Activated CD8-positive, alpha-beta T cell treated with anti-CD3 and anti-CD28 coated beads for 36 hours (primary cell): ENCODE measurements around the gene SSRP1. TPM values are rescaled to one million over a fixed set of nuclear protein-coding genes. Genes with fewer than 3 reads are reported as not detected.

Experiments
- ATAC-seq: fragments of 200-7000 bp; cut with Tn5 transposase; one replicate; pipeline ENCODE4 v1.10.0; 2021; ENCODE audit warnings: mild to moderate bottlenecking, moderate library complexity
- CTCF ChIA-PET: fragments of 350-600 bp; sonication (Branson Sonifier 250); formaldehyde crosslinking; loops from one replicate; lab custom pipeline; 2021; ENCODE audit warnings: antibody characterized with exemption; lab: Charles Lee
- POLR2A ChIA-PET: fragments of 350-600 bp; sonication (Branson Sonifier 250); formaldehyde crosslinking; loops from one replicate; lab custom pipeline; 2021; ENCODE audit warnings: antibody characterized with exemption; lab: Charles Lee
- DNase-seq: peaks from one replicate; pipeline ENCODE4 v3.0.0-alpha.2; 2020
- H3K27ac Mint-ChIP-seq: one replicate; pipeline ENCODE4 v1.8.0; 2021; ENCODE audit warnings: mild to moderate bottlenecking, mixed read lengths
- H3K27me3 Mint-ChIP-seq: one replicate; pipeline ENCODE4 v1.8.0; 2021; ENCODE audit warnings: mixed read lengths
- H3K36me3 Mint-ChIP-seq: one replicate; pipeline ENCODE4 v1.8.0; 2021; ENCODE audit warnings: low read depth, mixed read lengths
- H3K4me1 Mint-ChIP-seq: one replicate; pipeline ENCODE4 v1.8.0; 2021; ENCODE audit warnings: low read depth, mixed read lengths
- H3K4me3 Mint-ChIP-seq: one replicate; pipeline ENCODE4 v1.8.0; 2021; ENCODE audit warnings: mild to moderate bottlenecking, moderate library complexity, mixed read lengths
- H3K9me3 Mint-ChIP-seq: one replicate; pipeline ENCODE4 v1.8.0; 2021; ENCODE audit warnings: mixed read lengths
- intact Hi-C: fragments of 100-400 bp; cut with micrococcal nuclease; formaldehyde crosslinking; loops from one replicate; pipeline ENCODE4 v1.10.0; 2022
- total RNA-seq, 2 experiments: library from RNA; stranded (reverse); gene quantifications; one replicate each; pipeline ENCODE4 v1.2.3, GENCODE V29; 2021
- TF ChIP-seq, protein P1 (sequence below): fragments of 200-600 bp; IDR thresholded peaks from one replicate; pipeline ENCODE4 v1.8.0; 2022; ENCODE audit warnings: antibody characterized with exemption, mild to moderate bottlenecking

SSRP1 gene
- total RNA-seq, 2 experiments from 2014 or later = 284 to 290 TPM

DNA sequence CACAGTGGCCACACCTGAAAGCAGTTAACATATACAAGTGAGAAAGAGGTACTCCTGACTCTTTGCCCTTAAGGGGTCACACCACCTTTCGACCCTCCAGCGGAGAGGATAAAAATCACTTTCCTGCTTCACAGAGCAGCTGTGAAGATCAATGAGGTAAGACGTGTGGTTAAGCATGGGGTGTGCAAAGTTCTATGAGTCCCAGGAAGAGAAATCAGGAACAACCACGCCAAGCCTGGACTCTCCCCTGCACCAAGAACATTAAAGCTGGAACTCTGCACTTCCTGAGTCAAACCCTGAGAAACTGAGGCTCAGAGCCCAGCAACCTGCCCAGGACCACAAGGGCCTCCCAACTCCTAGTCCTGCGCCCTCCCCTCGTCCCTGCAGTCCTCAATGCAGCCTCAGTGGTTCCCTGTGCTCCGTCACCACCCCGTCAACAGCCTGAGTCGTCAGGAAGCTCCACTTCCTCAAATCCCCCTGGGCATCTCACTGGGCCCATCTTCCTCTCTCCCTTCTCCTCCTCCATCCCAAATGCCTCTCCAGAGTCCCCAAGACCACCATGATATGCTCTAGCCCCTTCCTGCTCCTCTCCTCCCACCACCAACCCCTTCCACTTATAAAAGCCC, 28.6 kb downstream of the SSRP1 start:
- Mint-ChIP-seq H3K27me3 (no peaks in the 10 kb centered on the region), H3K4me3 (no peak overlapping the region), H3K4me1 (peaks cover 12% of the 10 kb centered on the region), H3K36me3 (peaks cover 11% of the 10 kb centered on the region), H3K9me3 (no peaks in the 10 kb centered on the region), H3K27ac (no peak overlapping the region)
- ChIA-PET CTCF (interaction anchor here (1.2 kb wide), 1 partner anchor 58 kb away, joined by 3 read pairs; no protein-coding TSS in a partner anchor), POLR2A (no interaction called here)
- ATAC-seq (no peak), DNase-seq (no peak)
- intact Hi-C loops = no loop called here
- TF ChIP-seq, protein P1, sequence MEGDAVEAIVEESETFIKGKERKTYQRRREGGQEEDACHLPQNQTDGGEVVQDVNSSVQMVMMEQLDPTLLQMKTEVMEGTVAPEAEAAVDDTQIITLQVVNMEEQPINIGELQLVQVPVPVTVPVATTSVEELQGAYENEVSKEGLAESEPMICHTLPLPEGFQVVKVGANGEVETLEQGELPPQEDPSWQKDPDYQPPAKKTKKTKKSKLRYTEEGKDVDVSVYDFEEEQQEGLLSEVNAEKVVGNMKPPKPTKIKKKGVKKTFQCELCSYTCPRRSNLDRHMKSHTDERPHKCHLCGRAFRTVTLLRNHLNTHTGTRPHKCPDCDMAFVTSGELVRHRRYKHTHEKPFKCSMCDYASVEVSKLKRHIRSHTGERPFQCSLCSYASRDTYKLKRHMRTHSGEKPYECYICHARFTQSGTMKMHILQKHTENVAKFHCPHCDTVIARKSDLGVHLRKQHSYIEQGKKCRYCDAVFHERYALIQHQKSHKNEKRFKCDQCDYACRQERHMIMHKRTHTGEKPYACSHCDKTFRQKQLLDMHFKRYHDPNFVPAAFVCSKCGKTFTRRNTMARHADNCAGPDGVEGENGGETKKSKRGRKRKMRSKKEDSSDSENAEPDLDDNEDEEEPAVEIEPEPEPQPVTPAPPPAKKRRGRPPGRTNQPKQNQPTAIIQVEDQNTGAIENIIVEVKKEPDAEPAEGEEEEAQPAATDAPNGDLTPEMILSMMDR = no peak

DNA sequence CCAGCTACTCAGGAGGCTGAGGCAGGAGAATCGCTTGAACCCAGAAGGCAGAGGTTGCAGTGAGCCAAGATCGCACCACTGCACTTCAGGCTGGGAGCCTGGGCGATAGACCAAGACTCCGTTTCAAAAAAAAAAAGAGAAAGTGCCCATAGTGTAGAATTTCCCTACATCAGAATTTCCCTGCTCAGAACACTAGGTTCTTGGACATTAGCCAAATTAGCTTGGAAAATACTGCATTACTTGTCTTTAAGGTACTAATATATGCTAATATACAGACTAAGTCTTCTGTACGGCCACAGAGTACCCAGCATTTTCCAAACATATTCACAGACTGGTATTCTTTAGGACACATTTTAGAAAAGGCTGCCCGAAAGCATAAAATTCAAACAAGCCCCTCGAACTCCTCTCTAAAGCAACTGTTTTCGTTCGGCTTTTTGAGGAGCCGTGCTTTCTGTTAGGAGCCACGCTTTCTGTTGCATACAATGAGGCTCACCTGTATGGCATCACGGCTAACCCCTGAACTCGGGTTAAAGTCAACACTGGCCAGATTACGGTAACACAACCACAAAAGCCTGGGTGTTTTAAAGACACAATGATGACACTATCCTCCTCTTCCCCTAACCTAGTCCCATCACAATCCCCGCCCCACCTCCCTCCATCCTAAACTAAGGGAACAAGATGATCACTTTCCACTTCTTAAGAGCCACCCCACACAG, 29.4 kb downstream of the SSRP1 start:
- peaks cover 18% of the 10 kb centered on the region for H3K36me3 Mint-ChIP-seq
- TF ChIP-seq, protein P1 = no peak
- ChIA-PET CTCF (interaction anchor here (1.4 to 1.5 kb wide), 2 partner anchors 29 to 57 kb away, joined by 3 read pairs; no protein-coding TSS in a partner anchor), POLR2A (no interaction called here)
- ATAC-seq (no peak), DNase-seq (no peak)
- intact Hi-C loops = no loop called here
- no peaks in the 10 kb centered on the region for H3K27me3 Mint-ChIP-seq
- no peak overlapping the region for H3K4me3 Mint-ChIP-seq
- H3K4me1 Mint-ChIP-seq = peaks cover 5% of the 10 kb centered on the region
- no peaks in the 10 kb centered on the region for H3K9me3 Mint-ChIP-seq
- H3K27ac Mint-ChIP-seq = no peak overlapping the region

DNA sequence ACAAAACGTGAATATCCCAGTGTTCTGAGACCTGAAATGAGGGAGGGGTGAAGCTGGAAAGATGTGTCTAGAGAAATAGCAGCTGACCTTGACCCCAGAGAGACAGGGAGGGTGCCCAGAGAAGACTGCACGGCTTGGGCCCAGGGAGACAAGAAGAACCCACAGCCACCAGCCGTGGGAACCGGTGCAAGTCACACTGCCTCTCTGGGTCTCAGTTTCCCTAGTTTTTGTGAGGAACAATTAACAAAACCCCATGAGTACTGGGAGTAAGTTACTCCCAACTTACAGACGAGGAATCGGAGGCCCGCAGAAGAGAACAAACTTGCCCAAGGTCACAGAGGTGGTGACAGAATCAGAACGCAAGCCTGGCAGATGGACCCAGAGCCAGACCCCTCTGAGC, 30.2 kb downstream of the SSRP1 start:
- ChIA-PET CTCF (interaction anchor here (1.4 to 1.5 kb wide), 2 partner anchors 28 to 56 kb away, joined by 3 read pairs; no protein-coding TSS in a partner anchor), POLR2A (interaction anchor here (0.7 kb wide), 1 partner anchor 8 kb away, joined by 3 read pairs; no protein-coding TSS in a partner anchor)
- Mint-ChIP-seq H3K36me3 (peaks cover 26% of the 10 kb centered on the region), H3K4me3 (no peak overlapping the region), H3K27me3 (no peaks in the 10 kb centered on the region), H3K9me3 (no peaks in the 10 kb centered on the region), H3K27ac (no peak overlapping the region), H3K4me1 (no peaks in the 10 kb centered on the region)
- TF ChIP-seq, protein P1 = no peak
- no peak for DNase-seq
- intact Hi-C loops = no loop called here
- ATAC-seq = no peak

DNA sequence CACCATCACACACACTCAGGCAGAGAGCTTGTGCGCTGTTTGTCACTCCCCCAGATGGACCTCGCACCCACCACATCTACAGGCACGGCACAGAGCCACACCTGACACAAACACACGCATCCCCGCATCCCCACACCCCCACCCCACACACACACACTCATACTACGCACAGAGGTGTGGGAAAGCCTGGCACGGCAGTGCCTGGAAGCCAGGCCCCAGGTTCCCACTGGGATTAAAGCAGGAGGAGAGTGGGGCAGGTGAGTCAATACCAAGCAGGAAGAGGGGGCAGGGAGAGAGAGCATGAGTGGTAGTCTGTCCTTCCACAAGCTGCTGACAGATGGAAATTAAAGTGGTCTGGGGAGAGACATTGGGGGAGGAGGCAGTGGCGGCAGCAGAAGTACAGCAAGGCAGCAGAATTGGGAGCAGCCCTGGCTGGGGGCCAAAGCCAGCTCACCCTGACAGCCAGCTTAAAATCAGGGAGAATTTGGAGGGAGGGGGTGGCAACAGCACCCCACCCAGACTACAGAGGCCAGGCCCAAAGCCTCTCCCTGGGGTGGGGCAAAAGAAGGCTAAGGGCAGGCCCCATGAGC, 31.6 kb downstream of the SSRP1 start:
- H3K4me3 Mint-ChIP-seq = no peak overlapping the region
- CTCF ChIA-PET = interaction anchor here (1.0 kb wide), 1 partner anchor 55 kb away, joined by 3 read pairs; no protein-coding TSS in a partner anchor
- ATAC-seq (no peak), DNase-seq (no peak)
- H3K4me1 Mint-ChIP-seq = no peaks in the 10 kb centered on the region
- no peak overlapping the region for H3K27ac Mint-ChIP-seq
- H3K27me3 Mint-ChIP-seq = no peaks in the 10 kb centered on the region
- H3K36me3 Mint-ChIP-seq = peaks cover 34% of the 10 kb centered on the region
- peaks cover 6% of the 10 kb centered on the region for H3K9me3 Mint-ChIP-seq
- TF ChIP-seq, protein P1 = no peak
- POLR2A ChIA-PET = interaction anchor here (0.8 kb wide), 1 partner anchor 9 kb away, joined by 3 read pairs; no protein-coding TSS in a partner anchor
- intact Hi-C loops = no loop called here
